Left lobe of liver (tissue), 2 donors: Measurements from ENCODE around the gene SAMD14. TPM values are rescaled to one million over a fixed set of nuclear protein-coding genes. Genes with fewer than 3 reads are reported as not detected.

Experiments
- ATAC-seq: fragments of 200-7000 bp; cut with Tn5 transposase; one replicate; pipeline ENCODE4 v1.9.1; 2020; ENCODE audit warnings: mild to moderate bottlenecking, moderate library complexity
- DNase-seq: peaks from one replicate; pipeline ENCODE4 v3.0.0-alpha.2; 2020; ENCODE audit warnings: low spot score
- total RNA-seq: library from RNA; stranded (reverse); gene quantifications from one replicate; pipeline ENCODE4 v1.2.1, GENCODE V29; 2021
- donor health status: DM: no; HTN: no; CAD: no; lungs with moderate emphysema.
- donor health status: DM: no; HTN: yes; CAD: no.

The SAMD14 gene
- 1.9 TPM for total RNA-seq

GRCh38 chr17:50129728-50130558 is at the start of gene SAMD14:
Gene SAMD14, minus strand, starts transcription at chr17:50130160. Its CDS starts 5,201 bp downstream, at chr17:50124959.
- DNase-seq = peak; percentile 46
- peak; percentile 35 for ATAC-seq

GRCh38 chr17:50177983-50178834 is 48.2 kb upstream of the SAMD14 start:
- peak; percentile 88 for ATAC-seq
- DNase-seq = peak; percentile 59

GRCh38 chr17:50177476-50177875 is 47.5 kb upstream of the SAMD14 start:
- DNase-seq (no peak), ATAC-seq (no peak)

GRCh38 chr17:50176559-50177357 is 46.8 kb upstream of the SAMD14 start:
- DNase-seq = no peak
- no peak for ATAC-seq

- ATAC-seq (no peak), DNase-seq (no peak)
These were observed 45.3 kb upstream of the SAMD14 start for GRCh38 chr17:50175035-50175807.

- DNase-seq (no peak), ATAC-seq (no peak)
These were observed 44.5 kb upstream of the SAMD14 start for GRCh38 chr17:50174444-50174843.

GRCh38 chr17:50173335-50173941 is 43.5 kb upstream of the SAMD14 start:
- no peak for DNase-seq
- no peak for ATAC-seq

- DNase-seq (no peak), ATAC-seq (no peak)
These were observed 43.0 kb upstream of the SAMD14 start for GRCh38 chr17:50172936-50173334.

GRCh38 chr17:50172130-50172529 is 42.2 kb upstream of the SAMD14 start:
- no peak for ATAC-seq
- no peak for DNase-seq

GRCh38 chr17:50171371-50172071 is 41.6 kb upstream of the SAMD14 start:
- DNase-seq (no peak), ATAC-seq (no peak)

GRCh38 chr17:50170662-50171370 is 40.9 kb upstream of the SAMD14 start:
- DNase-seq = no peak
- no peak for ATAC-seq

- no peak for ATAC-seq
- no peak for DNase-seq
These were observed 40.0 kb upstream of the SAMD14 start for GRCh38 chr17:50169881-50170459.

- ATAC-seq = peak; percentile 87
- no peak for DNase-seq
These were observed 39.3 kb upstream of the SAMD14 start for GRCh38 chr17:50169121-50169764.

GRCh38 chr17:50168319-50168718 is 38.4 kb upstream of the SAMD14 start:
- no peak for ATAC-seq

GRCh38 chr17:50167371-50167770 is 37.4 kb upstream of the SAMD14 start:
- DNase-seq (no peak), ATAC-seq (no peak)

More at GRCh38 chr17:50168319-50168718, 38.4 kb upstream of the SAMD14 start:
- DNase-seq = no peak

- DNase-seq = no peak
- no peak for ATAC-seq
These were observed 36.7 kb upstream of the SAMD14 start for GRCh38 chr17:50166518-50167181.

- no peak for DNase-seq
- no peak for ATAC-seq
These were observed 36.0 kb upstream of the SAMD14 start, which contains the start of gene SGCA for GRCh38 chr17:50165867-50166517. Gene SGCA, plus strand, starts transcription at chr17:50166005. Its CDS starts 36 bp downstream, at chr17:50166041.
